ENCODE data around the gene ITPRID2.
"Not testable (repeated sequence)": the region's sequence is repeated elsewhere in the genome, so short reads cannot be mapped to it uniquely, and the experiment has no call there.

The ITPRID2 gene

GRCh38 chr2:181961167-181961566, 69.6 kb downstream of the ITPRID2 start:
- not testable (repeated sequence) for DNase-seq

GRCh38 chr2:181962142-181962541, 70.6 kb downstream of the ITPRID2 start:
- DNase-seq = no peak

- DNase-seq = no peak
Measured at GRCh38 chr2:181970160-181970794, 78.7 kb downstream of the ITPRID2 start.

DNA sequence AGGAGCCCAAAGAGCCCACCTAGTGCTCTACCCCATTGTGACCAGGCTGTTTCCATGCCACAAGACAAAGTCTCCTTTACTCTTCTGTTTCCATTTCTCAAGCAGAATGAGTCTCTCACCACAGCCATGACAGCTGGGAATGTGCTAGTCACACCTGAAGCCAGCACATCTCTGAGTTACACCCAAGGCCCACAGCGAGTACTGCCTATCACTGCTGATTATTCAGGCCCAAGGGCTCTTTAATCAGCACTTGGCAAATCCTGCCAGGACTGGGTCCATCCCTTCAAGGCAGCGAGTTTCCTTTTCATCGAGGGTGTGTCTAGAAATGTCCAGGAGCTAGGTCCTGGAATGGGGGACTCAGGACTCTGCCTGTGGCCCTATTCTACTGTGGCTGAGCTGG, 79.5 kb downstream of the ITPRID2 start:
- no peak for DNase-seq

DNA sequence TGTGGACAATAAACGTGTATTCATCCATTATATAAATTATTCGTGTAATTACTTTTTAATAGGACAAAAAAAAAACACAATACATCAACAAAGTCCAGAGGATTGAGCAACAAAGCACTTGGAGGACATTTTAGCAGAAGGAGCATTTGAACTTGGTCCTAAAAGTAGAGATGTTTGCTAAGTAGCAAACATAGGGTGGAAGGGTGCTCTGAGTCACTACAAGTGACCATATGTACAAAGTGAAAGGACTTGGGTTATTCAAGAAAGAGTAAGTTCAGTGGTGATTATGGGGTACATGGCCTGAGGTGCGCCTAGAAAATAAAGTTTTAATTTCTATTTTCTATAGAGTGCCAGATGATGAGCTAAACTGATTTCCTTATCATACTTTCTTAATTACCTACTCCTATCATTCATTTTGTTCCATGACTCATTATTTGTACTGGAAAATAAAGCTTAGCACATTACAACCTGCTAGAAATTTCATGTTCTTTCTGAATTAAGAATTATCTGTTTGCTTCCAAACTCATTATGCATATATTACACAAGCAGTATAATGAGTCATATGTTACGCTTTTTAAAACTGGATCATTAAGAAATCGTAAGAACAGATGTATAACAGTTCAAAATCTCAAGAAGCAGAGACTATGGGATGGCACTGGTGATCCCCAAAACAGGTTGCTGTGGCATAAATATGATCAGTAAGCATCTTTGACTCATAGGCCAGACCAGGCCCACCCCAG, 81.1 kb downstream of the ITPRID2 start:
- no peak for DNase-seq

DNA sequence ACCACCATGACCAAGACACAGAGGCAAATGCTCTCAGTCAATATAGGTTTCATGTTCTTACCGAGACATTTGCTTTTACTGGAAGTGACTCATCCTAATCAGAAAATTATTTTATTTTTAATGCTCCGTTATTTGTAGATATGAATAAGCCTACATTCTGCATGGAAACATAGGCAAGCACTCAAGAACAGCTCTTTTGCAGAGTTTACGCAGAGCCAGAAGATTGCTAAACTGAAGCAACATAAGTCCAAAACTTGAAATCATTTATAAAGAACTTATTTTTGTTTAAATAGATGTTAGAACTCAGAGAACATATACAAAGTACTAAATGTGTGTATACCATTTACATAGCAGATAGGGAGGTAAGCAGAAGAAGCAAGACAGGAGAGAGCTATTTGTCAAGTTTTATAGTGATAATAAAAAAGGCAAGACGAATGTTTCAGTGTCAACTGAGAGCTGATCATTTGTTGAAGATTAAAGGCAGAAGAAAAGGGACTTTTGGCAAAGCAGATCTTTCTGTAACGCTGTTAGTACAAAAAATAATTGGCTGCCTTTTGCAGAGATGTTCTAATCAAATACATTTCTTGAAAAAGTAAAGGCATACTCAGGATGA, 81.7 kb downstream of the ITPRID2 start:
- no peak for DNase-seq

GRCh38 chr2:181977661-181978350, 86.3 kb downstream of the ITPRID2 start:
- no peak for DNase-seq

- DNase-seq = no peak
Measured at GRCh38 chr2:181978351-181979150, 87.0 kb downstream of the ITPRID2 start.
